Measurements from ENCODE around the gene PREPL.

Gene PREPL

DNA sequence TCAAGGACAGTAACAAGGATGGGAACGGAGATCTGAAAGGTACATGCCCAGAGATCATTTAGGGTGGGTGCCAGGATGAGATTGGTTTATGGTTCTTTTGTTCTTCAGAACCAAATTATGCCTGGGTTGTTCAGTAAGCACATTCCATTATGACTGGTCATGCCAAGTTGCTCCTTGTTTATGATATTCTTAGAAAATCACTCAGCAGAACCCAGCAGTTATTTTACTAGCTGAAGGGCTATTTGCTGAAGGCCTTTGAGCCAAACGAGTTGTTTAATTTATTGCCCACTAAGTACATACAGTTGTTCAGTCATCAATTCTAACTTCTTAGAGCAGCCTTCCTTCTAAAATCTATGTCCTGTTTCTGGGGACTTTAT, 85.4 kb downstream of the PREPL start:
- H3K27me3 ChIP-seq, result no peaks in the 10 kb centered on the region
- peaks cover 7 to 9% of the 10 kb centered on the region in 2 experiments for H3K4me1 ChIP-seq (ENCODE audit: control insufficient read depth in 1 of 2, insufficient read depth in 1 of 2, low read depth in 1 of 2, low read length in 1 of 2)
- no peaks in the 10 kb centered on the region for H3K9me3 ChIP-seq
- H3K36me3 ChIP-seq, result no peaks in the 10 kb centered on the region
- H3K4me3 ChIP-seq (ENCODE audit: low read depth in 1 of 2, low read length in 1 of 2), result no peak overlapping the region
- H3K27ac ChIP-seq, result no peak overlapping the region
- TF ChIP-seq, protein P1, sequence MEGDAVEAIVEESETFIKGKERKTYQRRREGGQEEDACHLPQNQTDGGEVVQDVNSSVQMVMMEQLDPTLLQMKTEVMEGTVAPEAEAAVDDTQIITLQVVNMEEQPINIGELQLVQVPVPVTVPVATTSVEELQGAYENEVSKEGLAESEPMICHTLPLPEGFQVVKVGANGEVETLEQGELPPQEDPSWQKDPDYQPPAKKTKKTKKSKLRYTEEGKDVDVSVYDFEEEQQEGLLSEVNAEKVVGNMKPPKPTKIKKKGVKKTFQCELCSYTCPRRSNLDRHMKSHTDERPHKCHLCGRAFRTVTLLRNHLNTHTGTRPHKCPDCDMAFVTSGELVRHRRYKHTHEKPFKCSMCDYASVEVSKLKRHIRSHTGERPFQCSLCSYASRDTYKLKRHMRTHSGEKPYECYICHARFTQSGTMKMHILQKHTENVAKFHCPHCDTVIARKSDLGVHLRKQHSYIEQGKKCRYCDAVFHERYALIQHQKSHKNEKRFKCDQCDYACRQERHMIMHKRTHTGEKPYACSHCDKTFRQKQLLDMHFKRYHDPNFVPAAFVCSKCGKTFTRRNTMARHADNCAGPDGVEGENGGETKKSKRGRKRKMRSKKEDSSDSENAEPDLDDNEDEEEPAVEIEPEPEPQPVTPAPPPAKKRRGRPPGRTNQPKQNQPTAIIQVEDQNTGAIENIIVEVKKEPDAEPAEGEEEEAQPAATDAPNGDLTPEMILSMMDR (IDR thresholded peaks at IDR 0.05), result no peak

DNA sequence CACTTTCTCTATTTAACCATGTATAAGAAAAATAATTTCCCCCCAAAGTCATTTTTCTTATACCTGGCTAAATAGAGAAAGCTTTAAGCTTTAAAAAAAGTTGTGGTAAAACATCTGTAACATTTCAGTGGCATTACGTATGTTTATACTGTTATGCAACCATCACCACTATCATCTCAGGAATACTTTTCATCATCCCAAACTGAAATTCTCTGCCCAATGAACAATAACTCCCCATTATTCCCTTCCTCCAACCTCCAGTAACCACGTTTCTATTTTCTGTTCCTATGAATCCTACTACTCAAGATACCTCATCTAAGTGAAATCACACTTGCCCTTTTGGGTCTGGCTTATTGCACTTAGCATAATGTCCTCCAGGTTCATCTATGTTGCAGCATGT, 87.7 kb downstream of the PREPL start:
- no peaks in the 10 kb centered on the region for H3K27me3 ChIP-seq
- H3K9me3 ChIP-seq, result no peaks in the 10 kb centered on the region
- H3K36me3 ChIP-seq, result no peaks in the 10 kb centered on the region
- peaks cover 7 to 9% of the 10 kb centered on the region in 2 experiments for H3K4me1 ChIP-seq (ENCODE audit: control insufficient read depth in 1 of 2, insufficient read depth in 1 of 2, low read depth in 1 of 2, low read length in 1 of 2)
- no peak overlapping the region for H3K27ac ChIP-seq
- no peak overlapping the region for H3K4me3 ChIP-seq (ENCODE audit: low read depth in 1 of 2, low read length in 1 of 2)
- TF ChIP-seq, protein P1 (IDR thresholded peaks at IDR 0.05), result no peak

GRCh38 chr2:44273076-44273475, 88.2 kb downstream of the PREPL start:
- Histone ChIP-seq H3K36me3 (no peaks in the 10 kb centered on the region), H3K27me3 (no peaks in the 10 kb centered on the region), H3K4me3 (ENCODE audit: low read depth in 1 of 2, low read length in 1 of 2) (no peak overlapping the region), H3K4me1 (ENCODE audit: control insufficient read depth in 1 of 2, insufficient read depth in 1 of 2, low read depth in 1 of 2, low read length in 1 of 2) (peaks cover 7 to 9% of the 10 kb centered on the region in 2 experiments), H3K27ac (no peak overlapping the region), H3K9me3 (no peaks in the 10 kb centered on the region)
- TF ChIP-seq, protein P1 (IDR thresholded peaks at IDR 0.05), result no peak

DNA sequence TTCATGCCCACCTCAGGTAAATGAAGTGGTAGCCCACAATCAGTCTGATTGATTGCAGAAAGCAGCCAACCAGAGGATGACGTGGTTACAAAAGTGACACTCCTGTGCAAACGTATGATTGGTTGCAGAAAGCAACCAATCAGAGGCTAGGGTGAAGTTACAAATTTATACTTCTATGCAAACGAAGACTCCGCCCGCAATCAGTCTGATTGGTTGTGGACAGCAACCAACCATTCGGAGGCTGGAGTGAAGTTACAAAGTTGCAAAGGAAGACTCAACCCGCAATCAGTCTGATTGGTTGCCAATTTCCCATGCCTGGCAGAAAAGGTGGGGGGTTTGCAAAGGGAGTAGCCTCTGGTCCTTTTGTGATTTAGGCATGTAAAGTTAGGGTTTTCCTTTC, 90.0 kb downstream of the PREPL start:
- Histone ChIP-seq H3K4me1 (ENCODE audit: control insufficient read depth in 1 of 2, insufficient read depth in 1 of 2, low read depth in 1 of 2, low read length in 1 of 2) (peaks cover 7 to 9% of the 10 kb centered on the region in 2 experiments), H3K4me3 (ENCODE audit: low read depth in 1 of 2, low read length in 1 of 2) (no peak overlapping the region), H3K36me3 (no peaks in the 10 kb centered on the region), H3K27me3 (no peaks in the 10 kb centered on the region), H3K27ac (no peak overlapping the region), H3K9me3 (no peaks in the 10 kb centered on the region)
- TF ChIP-seq, protein P1 (IDR thresholded peaks at IDR 0.05), result no peak

DNA sequence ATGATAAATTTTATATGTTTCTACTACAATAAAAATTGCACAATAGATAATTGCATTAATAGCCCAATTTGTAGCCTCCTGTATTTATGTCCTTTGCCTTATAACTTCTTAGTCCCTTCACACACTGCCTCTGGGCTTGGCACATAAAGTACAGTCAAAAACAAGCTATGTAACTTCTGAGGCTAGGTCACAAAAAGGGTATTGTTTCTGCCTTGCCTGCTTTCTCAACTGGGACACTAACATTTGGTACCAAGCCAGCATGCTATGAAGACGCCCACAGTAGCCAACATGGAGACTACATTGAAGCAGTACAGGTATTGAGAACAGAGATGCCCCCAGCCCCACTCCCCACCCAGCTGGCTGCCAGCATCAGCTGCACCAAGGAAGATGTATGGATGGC, 91.5 kb downstream of the PREPL start:
- Histone ChIP-seq H3K27ac (no peak overlapping the region), H3K27me3 (no peaks in the 10 kb centered on the region), H3K4me1 (ENCODE audit: control insufficient read depth in 1 of 2, insufficient read depth in 1 of 2, low read depth in 1 of 2, low read length in 1 of 2) (peaks cover 7 to 9% of the 10 kb centered on the region in 2 experiments), H3K36me3 (no peaks in the 10 kb centered on the region), H3K9me3 (no peaks in the 10 kb centered on the region), H3K4me3 (ENCODE audit: low read depth in 1 of 2, low read length in 1 of 2) (no peak overlapping the region)
- TF ChIP-seq, protein P1 (IDR thresholded peaks at IDR 0.05), result no peak
